Tongue (tissue), 3 donors: ENCODE results near the gene PNRC2. TPM values are rescaled to one million over a fixed set of nuclear protein-coding genes. Genes with fewer than 3 reads are reported as not detected.
"Not testable (repeated sequence)": the region's sequence is repeated elsewhere in the genome, so short reads cannot be mapped to it uniquely, and the experiment has no call there.

ENCODE experiments used
- DNase-seq: peaks from one replicate; pipeline ENCODE4 v3.0.0-alpha.2; 2015
- small RNA-seq: library from RNA; depleted of rRNA; stranded (forward); fragments of <200 nt; gene quantifications from one replicate; pipeline ENCODE3, GENCODE V24; 2014; ENCODE audit warnings: low replicate concordance
- total RNA-seq: library from RNA; depleted of rRNA; stranded (reverse); fragments of >200 nt; gene quantifications from one replicate; pipeline ENCODE4 v1.2.3, GENCODE V29; 2014

Gene PNRC2
- total RNA-seq, 1 donor from 2014 or later = 155 TPM

DNA sequence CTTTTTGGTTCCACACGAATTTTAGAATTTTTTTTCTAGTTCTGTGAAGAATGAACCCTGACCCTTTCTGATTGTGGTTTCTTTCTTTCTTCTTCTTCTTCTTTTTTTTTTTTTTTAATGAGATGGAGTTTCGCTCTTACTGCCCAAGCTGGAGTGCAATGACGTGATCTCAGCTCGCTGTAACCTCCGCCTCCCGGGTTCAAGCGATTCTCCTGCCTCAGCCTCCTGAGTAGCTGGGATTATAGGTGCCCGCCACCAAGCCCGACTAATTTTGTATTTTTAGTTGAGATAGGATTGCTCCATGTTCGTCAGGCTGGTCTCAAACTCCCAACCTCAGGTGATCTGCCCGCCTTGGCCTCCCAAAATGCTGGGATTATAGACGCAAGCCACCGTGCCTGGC is 32.4 kb downstream of the PNRC2 start:
- DNase-seq = not testable (repeated sequence)

DNA sequence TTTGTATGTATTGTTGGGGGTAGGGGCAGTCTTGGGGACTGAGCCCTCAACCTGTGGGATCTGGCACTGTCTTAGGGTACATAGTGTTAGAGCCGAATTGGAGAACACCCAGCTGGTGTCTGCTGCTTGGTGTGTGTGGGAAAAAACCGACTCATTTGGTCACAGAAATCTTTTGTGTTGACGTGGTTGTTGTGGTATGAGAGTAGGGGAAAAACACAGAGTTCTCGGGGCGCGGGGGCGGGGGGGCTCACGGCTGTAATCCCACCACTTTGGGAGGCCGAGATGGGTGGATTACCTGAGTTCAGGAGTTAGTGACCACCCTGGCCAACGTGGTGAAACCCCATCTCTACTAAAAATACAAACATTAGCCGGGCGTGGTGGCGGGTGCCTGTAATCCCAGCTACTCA is 35.8 kb downstream of the PNRC2 start:
- DNase-seq = no peak

DNA sequence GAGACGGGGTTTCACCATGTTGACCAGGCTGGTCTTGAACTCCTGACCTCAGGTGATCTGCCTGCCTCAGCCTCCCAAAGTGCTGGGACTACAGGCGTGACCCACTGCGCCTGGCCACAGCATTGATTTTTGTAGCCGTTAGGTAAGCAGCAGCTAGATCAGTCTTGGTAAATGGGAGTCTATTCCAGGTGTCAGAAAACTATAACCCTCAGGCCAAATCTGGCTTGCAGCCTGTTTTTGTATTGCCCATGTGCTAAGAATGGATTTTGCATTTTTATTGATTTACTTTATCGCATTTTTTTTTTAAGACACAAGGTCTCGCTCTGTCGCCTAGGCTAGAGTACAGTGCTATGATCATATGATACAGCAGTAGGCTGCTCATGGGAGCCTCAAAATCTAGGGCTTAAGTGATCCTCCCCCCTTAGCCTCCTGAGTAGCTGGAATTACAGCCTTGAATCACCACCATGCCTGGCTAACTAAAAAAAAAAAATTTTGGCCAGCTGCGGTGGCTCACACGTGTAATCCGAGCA is 37.1 kb downstream of the PNRC2 start:
- DNase-seq = no peak

DNA sequence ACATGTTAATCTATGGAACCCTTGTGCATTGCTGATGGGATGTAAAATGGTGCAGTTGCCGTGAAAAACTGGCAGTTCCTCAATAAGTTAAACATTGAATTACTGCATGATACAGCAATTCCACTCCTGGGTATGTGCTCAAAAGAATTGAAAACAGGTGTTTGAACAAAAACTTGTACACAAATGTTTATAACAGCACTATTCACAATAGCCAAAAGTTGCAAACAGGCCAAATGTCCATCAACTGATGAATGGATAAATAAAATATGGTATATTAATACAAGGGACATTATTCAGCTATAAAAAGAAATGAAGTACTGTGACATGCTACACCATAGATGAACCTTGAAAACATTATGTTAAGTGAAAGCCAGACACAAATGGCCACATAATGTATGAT is 38.2 kb downstream of the PNRC2 start:
- DNase-seq = peak; percentile 41

DNA sequence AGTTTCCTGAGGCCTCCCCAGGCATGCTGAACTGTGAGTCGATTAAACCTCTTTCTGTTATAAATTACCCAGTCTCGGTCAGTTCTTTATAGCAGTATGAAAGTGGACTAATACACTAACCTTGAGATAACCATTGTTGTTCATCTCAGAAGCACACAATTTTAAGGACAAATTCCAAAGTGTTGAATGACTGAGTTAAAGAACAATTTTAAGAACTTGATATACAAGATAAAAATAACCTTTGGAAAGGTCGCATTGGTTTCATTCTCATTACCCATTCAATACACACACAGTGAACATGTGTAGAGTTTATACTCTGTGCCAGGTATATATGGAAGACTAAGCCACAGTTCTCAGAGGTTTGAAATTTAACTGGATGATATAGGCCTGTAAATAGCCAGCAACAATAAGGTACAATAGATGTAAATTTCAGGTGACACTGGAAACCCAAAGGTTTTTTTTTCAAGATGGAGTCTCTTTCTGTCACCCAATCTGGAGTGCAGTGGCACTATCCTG is 39.6 kb downstream of the PNRC2 start:
- DNase-seq = no peak

DNA sequence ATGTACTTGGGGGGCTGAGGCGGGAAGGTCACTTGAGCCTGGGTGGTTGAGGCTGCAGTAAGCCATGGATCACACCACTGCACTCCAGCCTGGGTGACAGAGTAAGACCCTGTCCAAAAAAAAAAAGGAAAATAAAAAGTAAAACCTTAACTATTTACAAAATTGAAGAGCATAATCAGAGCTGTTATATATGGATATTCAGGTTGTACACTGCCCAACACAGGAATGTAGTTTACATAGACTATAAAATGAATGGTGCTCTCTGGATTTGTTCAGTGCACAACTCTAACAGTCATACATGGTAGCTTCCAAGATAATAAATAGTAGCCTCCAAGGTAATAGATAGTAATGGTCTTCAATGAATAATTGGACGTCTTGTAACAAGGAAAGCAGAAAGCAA is 43.1 kb downstream of the PNRC2 start:
- DNase-seq = no peak

DNA sequence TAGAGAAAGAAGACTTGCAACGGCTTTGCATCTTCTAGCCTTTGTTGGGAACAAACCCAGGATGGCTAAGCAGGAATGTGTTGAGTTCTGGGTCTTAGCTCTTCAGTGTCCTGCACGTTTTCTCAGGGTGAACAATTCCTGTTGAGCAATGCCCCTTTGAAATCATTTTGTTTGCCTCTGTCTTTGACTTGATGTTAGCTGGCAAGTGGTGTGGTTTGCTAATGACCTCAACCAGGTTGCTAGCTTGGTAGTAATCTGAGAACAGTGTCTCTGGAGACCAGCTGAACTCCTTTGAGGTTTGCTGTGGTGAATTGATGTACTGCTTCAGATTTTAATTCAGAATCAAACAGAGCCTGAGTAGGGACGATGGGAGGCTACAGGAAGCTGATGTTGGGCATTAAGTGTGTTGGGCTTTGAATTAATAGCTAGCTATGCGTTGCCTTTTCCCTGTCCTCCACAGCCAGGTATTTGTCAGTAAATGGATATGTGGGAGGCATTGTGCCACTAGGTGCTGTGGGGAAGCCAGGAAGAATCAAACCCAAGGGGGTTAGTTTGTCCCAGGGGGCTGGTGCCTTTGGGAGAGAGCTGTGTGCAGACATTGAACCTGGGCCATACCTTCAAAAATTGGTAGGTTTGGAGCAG is 43.8 kb downstream of the PNRC2 start:
- no peak for DNase-seq

DNA sequence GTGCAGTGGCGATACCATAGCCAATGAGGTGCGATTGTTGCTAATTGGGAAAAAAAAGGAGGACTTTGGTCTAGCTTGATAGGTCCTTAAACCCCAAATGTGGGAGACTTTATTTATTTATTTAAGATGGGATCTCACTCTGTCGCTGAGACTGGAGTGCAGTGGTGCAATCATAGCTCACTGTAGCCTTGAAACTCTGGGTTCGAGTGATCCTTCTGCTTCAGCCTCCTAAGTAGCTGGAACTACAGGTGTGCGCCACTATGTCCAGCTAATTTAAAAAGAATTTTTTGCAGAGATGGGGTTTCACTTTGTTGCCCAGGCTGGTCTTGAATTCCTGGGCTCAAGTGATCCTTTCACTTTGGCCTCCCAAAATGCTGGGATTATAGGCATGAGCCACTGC is 44.5 kb downstream of the PNRC2 start:
- DNase-seq = no peak

DNA sequence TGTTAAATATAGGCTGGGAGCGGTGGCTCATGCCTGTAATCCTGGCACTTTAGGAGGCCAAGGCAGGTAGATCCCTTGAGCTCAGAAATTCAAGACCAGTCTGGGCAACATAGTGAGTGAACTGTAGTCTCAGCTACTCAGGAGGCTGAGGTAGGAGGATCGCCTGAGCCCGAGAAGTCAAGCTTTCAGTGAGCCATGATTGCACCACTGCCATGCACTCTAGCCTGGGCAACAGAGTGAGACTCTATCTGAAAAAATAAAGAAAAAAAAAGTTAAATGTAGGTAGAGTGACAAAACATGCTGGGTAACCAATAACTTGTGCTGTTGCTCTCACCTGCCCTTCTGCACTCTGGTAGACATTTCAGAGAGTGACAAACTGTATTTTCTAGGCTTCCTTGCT is 45.5 kb downstream of the PNRC2 start:
- DNase-seq = no peak

DNA sequence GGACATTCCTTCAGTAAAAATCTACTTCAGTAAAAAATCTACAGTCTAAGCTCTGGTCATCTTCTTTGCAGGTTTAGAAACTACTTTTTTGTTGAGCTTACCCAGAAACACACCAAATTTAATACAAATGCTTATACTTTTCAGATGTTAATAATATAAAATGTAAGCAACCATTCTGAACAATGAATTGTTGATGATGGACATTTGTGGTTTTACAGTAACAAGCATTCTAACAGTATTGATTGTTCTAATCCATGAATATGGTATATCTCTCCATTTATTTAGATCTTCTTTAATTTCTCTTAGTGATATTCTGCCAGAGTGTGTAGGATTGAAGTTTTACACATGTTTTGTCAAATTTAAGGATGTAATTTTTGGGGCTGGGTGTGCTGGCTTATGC is 47.5 kb downstream of the PNRC2 start:
- DNase-seq = no peak

DNA sequence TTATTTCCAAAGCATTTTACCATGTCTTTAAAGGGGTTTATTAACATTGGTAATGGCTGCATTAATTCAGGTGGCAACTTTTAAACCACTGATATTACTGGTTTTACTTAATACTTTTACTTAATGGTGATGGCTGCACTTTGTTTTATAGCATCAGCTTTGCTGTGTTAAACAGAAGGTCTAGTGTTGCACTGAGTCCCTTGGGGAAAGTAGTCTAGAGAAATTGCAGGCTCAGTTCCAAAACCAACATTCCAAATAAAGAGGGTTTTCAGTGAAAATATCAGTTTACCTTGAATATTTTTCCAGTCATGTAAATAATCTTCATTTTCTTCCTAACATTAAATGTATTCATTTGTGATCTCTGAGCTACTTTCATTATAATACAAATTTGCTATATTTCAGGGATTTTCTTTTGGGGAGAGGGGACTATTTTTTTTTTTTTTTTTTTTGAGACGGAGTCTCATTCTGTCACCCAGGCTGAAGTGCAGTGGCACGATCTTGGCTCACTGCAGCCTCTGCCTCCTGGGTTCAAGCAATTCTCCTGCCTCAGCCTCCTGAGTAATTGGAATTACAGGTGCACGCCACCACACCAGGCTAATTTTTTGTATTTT is 49.1 kb downstream of the PNRC2 start:
- peak; percentile 46 for DNase-seq

DNA sequence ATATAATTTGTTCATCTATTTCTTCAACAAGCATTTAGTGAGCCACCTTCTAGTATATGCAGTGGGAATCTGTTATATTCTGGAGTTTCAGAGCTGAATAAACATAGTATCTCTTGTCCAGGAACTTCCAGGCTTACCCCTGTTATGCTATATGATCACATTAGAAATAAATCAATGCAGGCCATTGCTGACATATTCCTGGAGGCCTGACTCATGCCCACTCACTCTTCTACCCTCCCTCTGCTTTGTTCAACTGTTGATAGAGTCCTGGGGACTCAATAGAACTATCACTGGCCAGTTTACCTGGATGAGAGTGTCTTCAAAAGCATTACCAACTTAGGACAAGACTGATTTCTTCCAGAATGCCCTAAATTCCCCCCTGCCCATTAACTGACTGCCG is 49.8 kb downstream of the PNRC2 start:
- DNase-seq = no peak

DNA sequence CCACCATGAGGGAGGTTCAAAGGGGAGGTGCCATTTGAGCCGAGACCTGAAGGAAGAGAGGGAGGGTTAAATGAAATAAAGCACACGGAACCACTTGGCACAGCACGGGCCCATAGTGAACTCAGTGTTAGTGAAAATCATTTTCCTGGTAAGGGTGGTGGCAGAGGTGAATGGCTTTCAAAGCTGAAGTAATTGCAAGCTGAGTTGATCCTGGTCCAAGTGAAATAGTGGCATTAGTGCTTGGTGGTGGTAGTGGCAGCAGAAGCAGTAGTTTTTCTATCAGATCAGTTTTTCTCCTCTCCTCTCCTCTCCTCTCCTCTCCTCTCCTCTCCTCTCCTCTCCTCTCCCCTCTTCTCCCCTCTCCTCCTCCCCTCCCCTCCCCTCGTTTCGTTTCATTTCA is 51.0 kb downstream of the PNRC2 start:
- no peak for DNase-seq

DNA sequence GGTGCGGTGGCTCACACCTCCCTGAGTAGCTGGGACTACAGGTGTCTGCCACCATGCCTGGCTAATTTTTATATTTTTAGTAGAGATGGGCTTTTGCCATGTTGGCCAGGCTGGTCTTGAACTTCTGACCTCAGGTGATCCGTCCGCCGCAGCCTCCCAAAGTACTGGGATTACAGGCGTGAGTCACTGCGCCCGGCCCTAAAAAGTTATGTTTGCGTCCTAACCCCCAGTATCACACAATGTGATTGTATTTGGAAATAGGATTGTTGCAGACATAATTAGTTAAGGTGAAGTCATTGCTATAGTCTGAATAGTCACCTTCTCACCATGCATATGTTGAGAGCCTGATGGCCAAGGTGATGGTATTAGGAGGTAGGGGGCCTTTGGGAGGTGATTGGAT is 53.2 kb downstream of the PNRC2 start:
- not testable (repeated sequence) for DNase-seq

Small RNA genes within 50 kb of the gene (small RNA-seq; reads per million reads assigned to genes)
- gene MIR378F = not detected

Other genes starting within 250 kb of the PNRC2 start
- 21.4 TPM for gene ELOA, start 216.4 kb upstream of the PNRC2 start, total RNA-seq
- gene PITHD1, start 181.4 kb upstream of the PNRC2 start, total RNA-seq = 43.8 TPM
- gene LYPLA2, start 168.7 kb upstream of the PNRC2 start, total RNA-seq = 17.1 TPM
- 30.6 TPM for gene GALE, start 159.1 kb upstream of the PNRC2 start, total RNA-seq
- 40.6 TPM for gene HMGCL, start 134.4 kb upstream of the PNRC2 start, total RNA-seq
- 21.4 TPM for gene FUCA1, start 91.5 kb upstream of the PNRC2 start, total RNA-seq
- not detected for gene CNR2, start 46.5 kb upstream of the PNRC2 start, total RNA-seq
- gene SRSF10, start 20.5 kb downstream of the PNRC2 start, total RNA-seq = 127 TPM
- 440 TPM for gene MYOM3, start 152.3 kb downstream of the PNRC2 start, total RNA-seq
- 1.2 TPM for gene IL22RA1, start 183.3 kb downstream of the PNRC2 start, total RNA-seq
- 0.62 TPM for gene IFNLR1, start 227.5 kb downstream of the PNRC2 start, total RNA-seq